Measurements from ENCODE around the gene PFDN2. TPM values are rescaled to one million over a fixed set of nuclear protein-coding genes. Genes with fewer than 3 reads are reported as not detected.
A peak's percentile ranks its signal among the peaks of the same experiment; 100 is the strongest.

PFDN2 gene
- total RNA-seq, 2 experiments from 2014 or later: 52.7 to 95.3 TPM

GRCh38 chr1:161080441-161081405 is 37.1 kb downstream of the PFDN2 start:
- H3K4me1 ChIP-seq (ENCODE audit: insufficient read depth, low read length, poor library complexity, severe bottlenecking): no peaks in the 10 kb centered on the region
- ChIA-PET CTCF (ENCODE audit: unreplicated experiment) (no interaction called here), POLR2A (interaction anchor here (0.6 kb wide), 1 partner anchor 32 kb away, joined by 3 read pairs; no protein-coding TSS in a partner anchor)
- H3K9me3 ChIP-seq (ENCODE audit: low read length): no peaks in the 10 kb centered on the region
- intact Hi-C loops (cut with micrococcal nuclease; ENCODE audit: unreplicated experiment): no loop called here
- BruUV-seq (replicated peaks): no TSS peak
- no peak overlapping the region for H3K27ac ChIP-seq (ENCODE audit: low read depth, low read length, poor library complexity, severe bottlenecking)
- H3K4me3 ChIP-seq (ENCODE audit: low read depth, low read length, poor library complexity, severe bottlenecking): no peak overlapping the region
- no peaks in the 10 kb centered on the region for H3K9me2 ChIP-seq (ENCODE audit: insufficient read depth, low read length)
- TF ChIP-seq CTCF (conservative IDR thresholded peaks at IDR 0.05; ENCODE audit: low read length) (no peak), EZH2phosphoT487 (IDR thresholded peaks at IDR 0.05; ENCODE audit: borderline replicate concordance, low read depth, low read length) (no peak)
- H3K36me3 ChIP-seq (ENCODE audit: insufficient read depth, low read length): no peaks in the 10 kb centered on the region
- no peak overlapping the region for H3K4me2 ChIP-seq (ENCODE audit: low read length)
- H3K79me2 ChIP-seq (ENCODE audit: insufficient read depth, low read depth, low read length): no peaks in the 10 kb centered on the region
- DNase-seq (ENCODE audit: low spot score): no peak
- no peaks in the 10 kb centered on the region for H4K20me1 ChIP-seq (ENCODE audit: insufficient read depth, low read length)
- no peak overlapping the region for H2AFZ ChIP-seq (ENCODE audit: low read length)

GRCh38 chr1:161079436-161080110 is 38.3 kb downstream of the PFDN2 start:
- intact Hi-C loops (cut with micrococcal nuclease; ENCODE audit: unreplicated experiment): no loop called here
- ChIA-PET CTCF (ENCODE audit: unreplicated experiment) (no interaction called here), POLR2A (interaction anchor here (0.6 kb wide), 1 partner anchor 63 kb away, joined by 3 read pairs; no protein-coding TSS in a partner anchor)
- H3K9me3 ChIP-seq (ENCODE audit: low read length): no peaks in the 10 kb centered on the region
- H3K9me2 ChIP-seq (ENCODE audit: insufficient read depth, low read length): no peaks in the 10 kb centered on the region
- no peak overlapping the region for H3K27ac ChIP-seq (ENCODE audit: low read depth, low read length, poor library complexity, severe bottlenecking)
- H3K79me2 ChIP-seq (ENCODE audit: insufficient read depth, low read depth, low read length): no peaks in the 10 kb centered on the region
- TF ChIP-seq EZH2phosphoT487 (IDR thresholded peaks at IDR 0.05; ENCODE audit: borderline replicate concordance, low read depth, low read length) (no peak), CTCF (conservative IDR thresholded peaks at IDR 0.05; ENCODE audit: low read length) (0 out of 2 replicates have a peak, but pooled peaks have one; percentile 19)
- DNase-seq (ENCODE audit: low spot score): no peak
- H3K36me3 ChIP-seq (ENCODE audit: insufficient read depth, low read length): no peaks in the 10 kb centered on the region
- BruUV-seq (replicated peaks): no TSS peak
- no peak overlapping the region for H2AFZ ChIP-seq (ENCODE audit: low read length)
- H4K20me1 ChIP-seq (ENCODE audit: insufficient read depth, low read length): no peaks in the 10 kb centered on the region
- H3K4me2 ChIP-seq (ENCODE audit: low read length): no peak overlapping the region
- H3K4me3 ChIP-seq (ENCODE audit: low read depth, low read length, poor library complexity, severe bottlenecking): no peak overlapping the region
- H3K4me1 ChIP-seq (ENCODE audit: insufficient read depth, low read length, poor library complexity, severe bottlenecking): no peaks in the 10 kb centered on the region

Measured in OCI-LY7 (cell line).